Kidney epithelial cell (primary cell): Measurements from ENCODE around the gene SERP2. TPM values are rescaled to one million over a fixed set of nuclear protein-coding genes. Genes with fewer than 3 reads are reported as not detected.
A peak's percentile ranks its signal among the peaks of the same experiment; 100 is the strongest.

Experiments
- DNase-seq: peaks from one replicate; pipeline ENCODE4 v3.0.0-alpha.2; 2010; ENCODE audit warnings: low read depth
- H3K27me3 ChIP-seq: 2 replicates; pipeline ENCODE4 v1.6.0; 2011; ENCODE audit warnings: low read length; ENCODE audit not compliant: control insufficient read depth, insufficient read depth
- H3K36me3 ChIP-seq: 2 replicates; pipeline ENCODE4 v1.5.1; 2011; ENCODE audit warnings: low read length; ENCODE audit not compliant: control insufficient read depth, insufficient read depth
- H3K4me3 ChIP-seq: 2 replicates; pipeline ENCODE4 v1.5.1; 2011; ENCODE audit warnings: low read depth, mild to moderate bottlenecking, control low read depth, low read length
- CTCF ChIP-seq: IDR thresholded peaks from 2 replicates; pipeline ENCODE4 v1.5.1; 2011; ENCODE audit warnings: mild to moderate bottlenecking, moderate library complexity, low read length, control low read depth, inconsistent platforms; ENCODE audit not compliant: insufficient read depth, poor library complexity, severe bottlenecking
- total RNA-seq: library from RNA; depleted of rRNA; stranded (reverse); fragments of >200 nt; gene quantifications from 2 replicates; pipeline ENCODE4 v1.2.3, GENCODE V29; 2015

SERP2 gene
- total RNA-seq, 1 donor from 2014 or later = 9.7 TPM

GRCh38 chr13:44386913-44387556 lies 13.4 kb downstream of the SERP2 start:
- no peak for DNase-seq
- Histone ChIP-seq H3K4me3 (no peak overlapping the region), H3K36me3 (no peaks in the 10 kb centered on the region), H3K27me3 (no peaks in the 10 kb centered on the region)
- TF ChIP-seq CTCF = no peak

- Histone ChIP-seq H3K36me3 (no peaks in the 10 kb centered on the region), H3K4me3 (no peak overlapping the region), H3K27me3 (no peaks in the 10 kb centered on the region)
- no peak for TF ChIP-seq CTCF
- no peak for DNase-seq
Observed at GRCh38 chr13:44388427-44389059, 14.9 kb downstream of the SERP2 start.

- no peaks in the 10 kb centered on the region for H3K27me3 ChIP-seq
- no peak for TF ChIP-seq CTCF
- no peak overlapping the region for H3K4me3 ChIP-seq
- H3K36me3 ChIP-seq = no peaks in the 10 kb centered on the region
- DNase-seq = no peak
Observed at GRCh38 chr13:44389060-44389666, 15.5 kb downstream of the SERP2 start.

- no peak overlapping the region for H3K4me3 ChIP-seq
- no peaks in the 10 kb centered on the region for H3K36me3 ChIP-seq
- no peak for TF ChIP-seq CTCF
- no peak for DNase-seq
- H3K27me3 ChIP-seq = no peaks in the 10 kb centered on the region
Observed at GRCh38 chr13:44389876-44390275, 16.3 kb downstream of the SERP2 start.

- DNase-seq = peak; percentile 63
- no peak for TF ChIP-seq CTCF
- Histone ChIP-seq H3K4me3 (no peak overlapping the region), H3K27me3 (no peaks in the 10 kb centered on the region), H3K36me3 (no peaks in the 10 kb centered on the region)
Observed at GRCh38 chr13:44393391-44393790, 19.8 kb downstream of the SERP2 start.
